Left lung (tissue), 10 donors: ENCODE data around the gene FOXR1. TPM values are rescaled to one million over a fixed set of nuclear protein-coding genes. Genes with fewer than 3 reads are reported as not detected.

Experiments used
- ATAC-seq: fragments of 200-7000 bp; cut with Tn5 transposase; one replicate; pipeline ENCODE4 v1.9.1; 2020; ENCODE audit warnings: moderate library complexity
- DNase-seq, 4 donors: peaks; one replicate each; pipeline ENCODE4 v3.0.0-alpha.2; 2013 to 2020
- H3K27ac ChIP-seq, 2 donors: fragments of 200-600 bp; sonication (generic) in 1 of 2; one replicate each; pipeline versions ENCODE4 v1.5.0 to v1.8.0; 2020 to 2021
- H3K27me3 ChIP-seq, 2 donors: fragments of 200-600 bp; sonication (generic) in 1 of 2; one replicate each; pipeline versions ENCODE4 v1.5.0 to v1.8.0; 2020 to 2021
- H3K36me3 ChIP-seq, 2 donors: fragments of 200-600 bp; sonication (generic) in 1 of 2; one replicate each; pipeline versions ENCODE4 v1.5.0 to v1.8.0; 2020 to 2021
- H3K4me1 ChIP-seq, 2 donors: fragments of 200-600 bp; one replicate each; pipeline ENCODE4 v1.8.0; 2021
- H3K4me3 ChIP-seq, 2 donors: fragments of 200-600 bp; sonication (generic) in 1 of 2; one replicate each; pipeline versions ENCODE4 v1.5.0 to v1.8.0; 2020 to 2021; ENCODE audit warnings: mild to moderate bottlenecking in 1 of 2
- H3K9me3 ChIP-seq, 2 donors: fragments of 200-600 bp; sonication (generic) in 1 of 2; one replicate each; pipeline versions ENCODE4 v1.5.0 to v1.8.0; 2020 to 2021
- intact Hi-C, 2 donors: fragments of 100-400 bp; cut with DNase I; formaldehyde crosslinking; loops; one replicate each; pipeline versions ENCODE4 v1.11.2 to v1.14.2; 2022
- polyA plus RNA-seq, 6 donors: library from polyadenylated mRNA; unstranded; fragments of 120-200 nt; gene quantifications; one replicate each; pipeline ENCODE4 v1.2.1, GENCODE V29; 2013; ENCODE audit not compliant: insufficient read length in 6 of 6
- total RNA-seq, 2 donors: library from RNA; stranded (reverse); fragmentation: NEBNext Ultra II Directional; extraction: Animal tissue kit (Norgen Biotek cat#: 25700); gene quantifications; one replicate each; pipeline ENCODE4 v1.2.1, GENCODE V29; 2021
- TF ChIP-seq, protein P1 (sequence below), 2 donors: fragments of 200-600 bp; sonication (generic) in 1 of 2; IDR thresholded peaks; one replicate each; pipeline versions ENCODE4 v1.5.0 to v1.8.0; 2021; ENCODE audit warnings: antibody characterized with exemption in 2 of 2
- donor health status: DM: no; HTN: yes; CAD: no.
- donor health status: DM: no; HTN: no; CAD: no.

Gene FOXR1
- total and polyA plus RNA-seq, 8 donors: not detected

DNA sequence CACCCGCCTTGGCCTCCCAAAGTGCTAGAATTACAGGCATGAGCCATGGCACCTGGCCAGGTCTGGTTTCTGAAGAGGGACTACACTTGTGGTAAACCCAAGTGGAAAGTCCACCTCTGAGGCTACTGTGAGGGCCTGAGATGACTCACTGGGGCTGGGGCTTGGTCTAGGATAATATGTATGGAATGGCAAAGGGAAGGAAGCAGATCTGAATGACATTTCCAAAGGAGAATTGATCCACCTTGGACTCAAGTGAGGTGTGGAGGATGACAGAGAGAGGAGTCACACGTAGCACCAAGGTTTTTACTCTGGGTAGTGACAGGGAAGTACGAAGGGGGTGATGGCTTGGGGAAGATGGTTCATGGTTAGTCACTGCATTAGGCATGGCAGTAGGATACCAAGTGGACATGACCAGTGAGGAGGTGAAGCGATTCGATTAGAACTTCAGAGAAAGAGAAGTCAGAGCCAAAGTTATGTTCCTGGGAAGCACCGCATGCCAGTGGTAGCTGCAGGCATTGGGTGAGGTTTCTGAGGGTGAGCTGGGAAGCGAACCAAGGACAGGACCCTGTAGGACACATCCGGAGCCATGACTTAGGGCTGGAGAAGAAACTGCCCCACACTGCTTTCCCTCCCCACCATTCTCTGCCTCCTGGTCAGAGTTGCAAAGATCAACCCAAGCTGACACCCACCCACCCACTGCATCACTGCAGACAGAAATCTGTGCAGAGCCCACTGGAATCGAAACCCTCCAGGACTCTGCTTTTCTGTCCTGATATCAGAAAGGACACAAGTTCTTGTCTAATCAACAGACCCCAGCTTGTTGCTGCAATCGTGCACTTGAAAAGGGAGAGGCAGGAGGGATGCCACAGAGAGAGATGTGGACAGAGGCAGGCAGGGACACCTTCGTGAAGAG, 32.8 kb upstream of the FOXR1 start:
- H3K27me3 ChIP-seq: no peaks in the 10 kb centered on the region
- DNase-seq (peak in 2 of 4 donors; percentile 74 to 81), ATAC-seq (peak; percentile 88)
- H3K4me1 ChIP-seq: peaks cover 0 to 10% of the 10 kb centered on the region in 2 donors
- no peaks in the 10 kb centered on the region for H3K9me3 ChIP-seq
- H3K27ac ChIP-seq: no peak overlapping the region
- intact Hi-C loops: no loop called here
- H3K36me3 ChIP-seq: no peaks in the 10 kb centered on the region
- TF ChIP-seq, protein P1, sequence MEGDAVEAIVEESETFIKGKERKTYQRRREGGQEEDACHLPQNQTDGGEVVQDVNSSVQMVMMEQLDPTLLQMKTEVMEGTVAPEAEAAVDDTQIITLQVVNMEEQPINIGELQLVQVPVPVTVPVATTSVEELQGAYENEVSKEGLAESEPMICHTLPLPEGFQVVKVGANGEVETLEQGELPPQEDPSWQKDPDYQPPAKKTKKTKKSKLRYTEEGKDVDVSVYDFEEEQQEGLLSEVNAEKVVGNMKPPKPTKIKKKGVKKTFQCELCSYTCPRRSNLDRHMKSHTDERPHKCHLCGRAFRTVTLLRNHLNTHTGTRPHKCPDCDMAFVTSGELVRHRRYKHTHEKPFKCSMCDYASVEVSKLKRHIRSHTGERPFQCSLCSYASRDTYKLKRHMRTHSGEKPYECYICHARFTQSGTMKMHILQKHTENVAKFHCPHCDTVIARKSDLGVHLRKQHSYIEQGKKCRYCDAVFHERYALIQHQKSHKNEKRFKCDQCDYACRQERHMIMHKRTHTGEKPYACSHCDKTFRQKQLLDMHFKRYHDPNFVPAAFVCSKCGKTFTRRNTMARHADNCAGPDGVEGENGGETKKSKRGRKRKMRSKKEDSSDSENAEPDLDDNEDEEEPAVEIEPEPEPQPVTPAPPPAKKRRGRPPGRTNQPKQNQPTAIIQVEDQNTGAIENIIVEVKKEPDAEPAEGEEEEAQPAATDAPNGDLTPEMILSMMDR (IDR thresholded peaks at IDR 0.05): no peak
- H3K4me3 ChIP-seq: no peak overlapping the region

DNA sequence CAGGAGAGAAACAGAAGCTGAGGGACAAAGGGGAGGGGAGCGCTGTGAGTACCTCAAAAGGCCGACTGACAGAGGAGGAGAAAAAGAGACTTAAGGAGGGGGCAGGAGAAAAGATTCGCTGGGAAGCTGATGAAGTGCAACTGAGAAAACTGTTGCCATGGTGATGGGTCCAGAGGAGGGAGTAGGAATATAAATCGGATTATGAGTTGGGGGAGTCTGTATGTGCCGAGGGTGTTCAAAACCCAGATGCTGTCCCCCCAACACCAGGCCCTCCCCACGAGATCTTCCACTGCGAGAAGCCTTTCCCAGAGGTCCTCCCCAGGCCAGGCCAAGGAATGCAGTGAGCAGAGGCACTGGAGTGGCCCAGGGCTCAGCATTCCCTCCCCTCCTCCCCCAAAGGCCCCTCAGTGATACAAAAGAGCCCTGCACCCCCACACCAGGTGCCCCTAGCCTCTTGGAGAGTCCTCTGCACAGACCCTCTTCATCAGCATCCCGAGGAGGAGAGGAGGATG, 32.1 kb upstream of the FOXR1 start:
- Histone ChIP-seq H3K4me1 (peaks cover 0 to 10% of the 10 kb centered on the region in 2 donors), H3K27ac (no peak overlapping the region), H3K4me3 (no peak overlapping the region), H3K36me3 (no peaks in the 10 kb centered on the region), H3K27me3 (no peaks in the 10 kb centered on the region), H3K9me3 (no peaks in the 10 kb centered on the region)
- intact Hi-C loops: no loop called here
- ATAC-seq: no peak
- TF ChIP-seq, protein P1 (IDR thresholded peaks at IDR 0.05): no peak
- peak in 1 of 4 donors; percentile 23 for DNase-seq

DNA sequence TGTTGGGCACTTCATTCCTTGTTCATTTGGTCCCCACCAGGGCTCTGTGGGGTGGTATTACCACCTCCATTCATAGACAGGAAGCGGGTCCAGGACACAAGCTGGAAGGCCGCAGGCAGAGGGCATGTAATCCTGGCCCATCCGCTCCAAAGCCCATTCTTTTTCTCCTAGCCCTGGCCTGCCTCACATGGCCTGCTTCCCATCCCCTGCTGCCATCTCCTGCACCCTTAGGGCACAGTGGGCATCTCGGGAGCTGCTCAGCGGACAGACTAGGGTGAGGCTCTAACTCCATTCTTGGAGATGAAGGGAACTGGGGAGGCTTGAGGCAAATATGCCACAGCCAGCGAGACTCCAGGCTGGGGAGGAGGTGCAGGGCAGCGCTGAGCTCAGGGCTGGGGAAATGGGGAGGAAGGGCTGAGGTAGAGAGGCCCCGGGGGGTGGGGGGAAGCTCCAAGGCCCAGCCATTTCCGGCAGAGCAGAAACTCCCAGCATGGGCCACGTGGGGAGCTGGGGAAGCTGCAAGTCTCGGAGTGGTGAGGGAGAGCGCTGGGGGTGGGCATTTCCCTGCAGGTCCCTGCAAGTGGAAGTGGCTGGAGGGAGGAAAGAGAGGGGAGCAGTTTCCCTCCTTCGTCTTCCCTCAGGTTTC, 31.5 kb upstream of the FOXR1 start:
- Histone ChIP-seq H3K27ac (no peak overlapping the region), H3K4me3 (no peak overlapping the region), H3K9me3 (no peaks in the 10 kb centered on the region), H3K27me3 (no peaks in the 10 kb centered on the region), H3K36me3 (no peaks in the 10 kb centered on the region), H3K4me1 (peaks cover 0 to 10% of the 10 kb centered on the region in 2 donors)
- peak in 1 of 4 donors; percentile 70 for DNase-seq
- ATAC-seq: peak; percentile 25
- intact Hi-C loops: no loop called here
- TF ChIP-seq, protein P1 (IDR thresholded peaks at IDR 0.05): no peak

DNA sequence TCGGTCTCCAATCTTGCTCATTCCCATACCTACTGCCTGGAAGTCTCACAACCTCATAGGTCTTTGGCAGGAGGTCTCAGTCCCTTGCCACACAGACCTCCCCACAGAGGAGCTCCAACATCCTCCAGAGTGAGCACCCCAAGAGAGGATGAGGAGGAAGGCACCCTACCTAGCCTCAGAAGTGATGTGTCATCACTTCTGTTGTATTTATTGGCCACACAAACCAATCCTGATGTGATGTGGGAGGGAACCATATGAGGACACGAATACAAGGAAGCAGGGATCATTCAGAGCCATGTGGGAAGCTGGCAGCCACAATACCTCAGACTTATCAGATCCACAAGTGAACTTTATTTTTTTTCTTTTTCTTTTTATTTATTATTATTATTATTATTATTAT, 24.5 kb upstream of the FOXR1 start:
- Histone ChIP-seq H3K27ac (no peak overlapping the region), H3K36me3 (no peaks in the 10 kb centered on the region), H3K4me1 (no peaks in the 10 kb centered on the region), H3K9me3 (no peaks in the 10 kb centered on the region), H3K4me3 (no peak overlapping the region), H3K27me3 (no peaks in the 10 kb centered on the region)
- ATAC-seq (no peak), DNase-seq (no peak)
- intact Hi-C loops: no loop called here
- TF ChIP-seq, protein P1 (IDR thresholded peaks at IDR 0.05): no peak

DNA sequence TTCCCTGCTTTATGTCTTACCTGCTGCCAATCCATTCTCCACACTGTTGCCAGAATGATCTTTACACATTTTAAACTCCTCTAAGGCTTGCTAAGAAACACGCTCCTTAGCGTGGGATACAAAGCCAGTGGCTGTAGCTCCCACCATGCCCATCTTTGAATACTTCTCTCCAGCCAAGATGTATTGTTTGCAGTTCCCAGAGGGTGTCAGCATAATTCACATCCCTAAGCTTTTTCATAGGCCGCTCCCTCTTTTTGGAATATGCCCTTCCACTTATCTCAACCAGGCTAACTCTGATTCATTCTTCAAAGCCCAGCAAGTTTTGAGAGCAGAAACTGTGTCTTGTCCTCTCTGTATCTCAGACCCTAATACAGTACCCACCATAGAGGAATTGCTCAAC, 23.6 kb upstream of the FOXR1 start:
- intact Hi-C loops: no loop called here
- no peak for DNase-seq
- H3K27ac ChIP-seq: no peak overlapping the region
- no peaks in the 10 kb centered on the region for H3K27me3 ChIP-seq
- TF ChIP-seq, protein P1 (IDR thresholded peaks at IDR 0.05): no peak
- H3K4me3 ChIP-seq: no peak overlapping the region
- ATAC-seq: no peak
- no peaks in the 10 kb centered on the region for H3K4me1 ChIP-seq
- no peaks in the 10 kb centered on the region for H3K36me3 ChIP-seq
- H3K9me3 ChIP-seq: no peaks in the 10 kb centered on the region
